WTC11 (cell line): Measurements from ENCODE around the gene ZKSCAN2. TPM values are rescaled to one million over a fixed set of nuclear protein-coding genes. Genes with fewer than 3 reads are reported as not detected.

ENCODE experiments used
- ATAC-seq: fragments of 200-7000 bp; cut with Tn5 transposase; 2 replicates; pipeline ENCODE4 v1.10.0; 2021; ENCODE audit warnings: mild to moderate bottlenecking, moderate library complexity
- CTCF ChIA-PET: fragments of 300-600 bp; sonication (Branson Sonifier 250); formaldehyde crosslinking; loops from one replicate; lab custom pipeline; 2021; ENCODE audit warnings: antibody characterized with exemption; lab: Charles Lee
- POLR2A ChIA-PET: fragments of 350-600 bp; sonication (Branson Sonifier 250); formaldehyde crosslinking; loops from one replicate; lab custom pipeline; 2021; ENCODE audit warnings: antibody characterized with exemption; lab: Charles Lee
- DNase-seq: peaks from one replicate; pipeline ENCODE4 v3.0.0; 2021; ENCODE audit warnings: low spot score
- H3K27ac Mint-ChIP-seq: 2 replicates; pipeline ENCODE4 v1.8.0; 2021; ENCODE audit warnings: mixed read lengths
- H3K27me3 Mint-ChIP-seq: 2 replicates; pipeline ENCODE4 v1.8.0; 2021; ENCODE audit warnings: low read depth, mild to moderate bottlenecking, moderate library complexity, mixed read lengths
- H3K36me3 Mint-ChIP-seq: 2 replicates; pipeline ENCODE4 v1.8.0; 2021; ENCODE audit warnings: mixed read lengths
- H3K4me1 Mint-ChIP-seq: 2 replicates; pipeline ENCODE4 v1.8.0; 2022; ENCODE audit warnings: mixed read lengths
- H3K4me3 Mint-ChIP-seq: 2 replicates; pipeline ENCODE4 v1.8.0; 2021; ENCODE audit warnings: mild to moderate bottlenecking, moderate library complexity, mixed read lengths
- H3K9me3 Mint-ChIP-seq: 2 replicates; pipeline ENCODE4 v1.8.0; 2021; ENCODE audit warnings: mixed read lengths
- AR ChIP-seq: fragments of 250-450 bp; sonication (Bioruptor Pico); IDR thresholded peaks from 2 replicates; pipeline ENCODE4 v1.9.0; 2021; ENCODE audit warnings: mild to moderate bottlenecking
- ARID4B ChIP-seq: sonication (generic); formaldehyde crosslinking; IDR thresholded peaks from 2 replicates; pipeline ENCODE4 v1.8.0; 2023; ENCODE audit warnings: missing genetic modification reagents, mild to moderate bottlenecking, borderline replicate concordance
- CREM ChIP-seq: sonication (generic); formaldehyde crosslinking; IDR thresholded peaks from 2 replicates; pipeline ENCODE4 v1.8.1; 2022; ENCODE audit warnings: mild to moderate bottlenecking, missing genetic modification reagents, moderate library complexity
- ETV6 ChIP-seq: sonication (generic); formaldehyde crosslinking; IDR thresholded peaks from 2 replicates; pipeline ENCODE4 v1.8.1; 2022; ENCODE audit warnings: mild to moderate bottlenecking, missing genetic modification reagents
- FOXK1 ChIP-seq: sonication (generic); formaldehyde crosslinking; IDR thresholded peaks from 2 replicates; pipeline ENCODE4 v1.8.0; 2022; ENCODE audit warnings: mild to moderate bottlenecking, moderate library complexity, missing genetic modification reagents
- HMGA2 ChIP-seq: fragments of 250-450 bp; sonication (Bioruptor Pico); IDR thresholded peaks from 2 replicates; pipeline ENCODE4 v1.4.0; 2021; ENCODE audit warnings: mild to moderate bottlenecking, moderate library complexity
- HMGXB4 ChIP-seq: sonication (generic); formaldehyde crosslinking; IDR thresholded peaks from 2 replicates; pipeline ENCODE4 v1.8.1; 2023; ENCODE audit warnings: mild to moderate bottlenecking, moderate library complexity, missing genetic modification reagents
- KAT7 ChIP-seq: sonication (generic); formaldehyde crosslinking; IDR thresholded peaks from 2 replicates; pipeline ENCODE4 v1.8.1; 2023; ENCODE audit warnings: missing genetic modification reagents, mild to moderate bottlenecking, borderline replicate concordance
- PRDM15 ChIP-seq: sonication (generic); formaldehyde crosslinking; IDR thresholded peaks from 2 replicates; pipeline ENCODE4 v1.8.0; 2022; ENCODE audit warnings: missing genetic modification reagents
- PREB ChIP-seq: sonication (generic); formaldehyde crosslinking; IDR thresholded peaks from 2 replicates; pipeline ENCODE4 v1.8.1; 2022; ENCODE audit warnings: mild to moderate bottlenecking, missing genetic modification reagents, moderate library complexity, borderline replicate concordance
- PRRX2 ChIP-seq: fragments of 250-450 bp; sonication (Bioruptor Pico); IDR thresholded peaks from 2 replicates; pipeline ENCODE4 v1.8.0; 2021; ENCODE audit warnings: mild to moderate bottlenecking
- ZNF121 ChIP-seq: sonication (generic); formaldehyde crosslinking; IDR thresholded peaks from 2 replicates; pipeline ENCODE4 v1.8.0; 2023; ENCODE audit warnings: missing genetic modification reagents
- ZNF219 ChIP-seq: sonication (generic); formaldehyde crosslinking; IDR thresholded peaks from 2 replicates; pipeline ENCODE4 v1.8.0; 2023; ENCODE audit warnings: missing genetic modification reagents, mild to moderate bottlenecking, borderline replicate concordance
- ZNF281 ChIP-seq: sonication (generic); formaldehyde crosslinking; IDR thresholded peaks from 2 replicates; pipeline ENCODE4 v1.8.0; 2023; ENCODE audit warnings: mild to moderate bottlenecking, missing genetic modification reagents
- total RNA-seq: library from RNA; stranded (reverse); gene quantifications from 3 replicates; pipeline ENCODE4 v1.2.3, GENCODE V29; 2021

ZKSCAN2 gene
- total RNA-seq, 1 experiment from 2014 or later: 13.0 TPM

GRCh38 chr16:25297151-25297787, 39.6 kb upstream of the ZKSCAN2 start:
- Mint-ChIP-seq H3K36me3 (no peaks in the 10 kb centered on the region), H3K4me1 (no peaks in the 10 kb centered on the region), H3K4me3 (no peak overlapping the region), H3K9me3 (no peaks in the 10 kb centered on the region), H3K27ac (no peak overlapping the region), H3K27me3 (no peaks in the 10 kb centered on the region)
- ChIA-PET CTCF (no interaction called here), POLR2A (no interaction called here)
- DNase-seq (no peak), ATAC-seq (no peak)
- TF ChIP-seq CREM (CRISPR knock-in tag) (no peak), ZNF121 (CRISPR knock-in tag) (no peak), FOXK1 (CRISPR knock-in tag) (no peak), AR (CRISPR knock-in tag) (no peak), PRRX2 (no peak), HMGXB4 (CRISPR knock-in tag) (no peak), ARID4B (CRISPR knock-in tag) (no peak), HMGA2 (no peak), KAT7 (no peak), PRDM15 (no peak), ZNF281 (no peak), PREB (CRISPR knock-in tag) (no peak), ZNF219 (CRISPR knock-in tag) (no peak), ETV6 (no peak)
